RPMI7951 (cell line): Measurements from ENCODE around the gene RRP1. TPM values are rescaled to one million over a fixed set of nuclear protein-coding genes. Genes with fewer than 3 reads are reported as not detected.

Experiments
- DNase-seq: peaks from one replicate; pipeline ENCODE4 v3.0.0-alpha.2; 2012; ENCODE audit warnings: low read depth
- total RNA-seq: library from RNA; depleted of rRNA; stranded (reverse); fragments of >200 nt; shearing (Covaris generic); gene quantifications from 2 replicates; pipeline ENCODE4 v1.2.3, GENCODE V29; 2014

The RRP1 gene
- total RNA-seq, 1 experiment from 2014 or later = 19.6 TPM

GRCh38 chr21:43775795-43776430 lies 13.5 kb upstream of the RRP1 start, which contains the start of gene CSTB:
Gene CSTB, minus strand, starts transcription at chr21:43776308. Its CDS starts 39 bp downstream, at chr21:43776269.
- DNase-seq = peak; percentile 63

DNA sequence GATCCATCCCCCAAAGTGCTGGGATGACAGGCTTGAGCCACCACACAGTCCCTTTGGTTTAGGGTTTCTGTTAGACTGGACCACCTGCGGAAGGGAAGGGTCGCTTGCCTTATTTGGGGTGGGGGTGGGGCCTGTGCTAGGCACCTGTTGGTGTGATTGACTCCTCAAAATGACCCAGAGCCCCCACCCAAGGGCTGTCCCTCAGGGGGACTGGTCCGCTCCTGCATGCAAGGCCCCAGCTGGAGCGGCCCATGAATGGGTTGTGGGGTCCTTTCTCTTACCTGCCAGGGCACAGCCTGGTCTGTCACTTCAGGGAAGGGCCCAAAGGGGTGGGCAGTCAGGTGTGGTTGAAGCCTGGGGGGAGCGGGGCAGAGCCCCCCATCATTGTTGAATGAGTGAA lies 11.4 kb upstream of the RRP1 start:
- no peak for DNase-seq

DNA sequence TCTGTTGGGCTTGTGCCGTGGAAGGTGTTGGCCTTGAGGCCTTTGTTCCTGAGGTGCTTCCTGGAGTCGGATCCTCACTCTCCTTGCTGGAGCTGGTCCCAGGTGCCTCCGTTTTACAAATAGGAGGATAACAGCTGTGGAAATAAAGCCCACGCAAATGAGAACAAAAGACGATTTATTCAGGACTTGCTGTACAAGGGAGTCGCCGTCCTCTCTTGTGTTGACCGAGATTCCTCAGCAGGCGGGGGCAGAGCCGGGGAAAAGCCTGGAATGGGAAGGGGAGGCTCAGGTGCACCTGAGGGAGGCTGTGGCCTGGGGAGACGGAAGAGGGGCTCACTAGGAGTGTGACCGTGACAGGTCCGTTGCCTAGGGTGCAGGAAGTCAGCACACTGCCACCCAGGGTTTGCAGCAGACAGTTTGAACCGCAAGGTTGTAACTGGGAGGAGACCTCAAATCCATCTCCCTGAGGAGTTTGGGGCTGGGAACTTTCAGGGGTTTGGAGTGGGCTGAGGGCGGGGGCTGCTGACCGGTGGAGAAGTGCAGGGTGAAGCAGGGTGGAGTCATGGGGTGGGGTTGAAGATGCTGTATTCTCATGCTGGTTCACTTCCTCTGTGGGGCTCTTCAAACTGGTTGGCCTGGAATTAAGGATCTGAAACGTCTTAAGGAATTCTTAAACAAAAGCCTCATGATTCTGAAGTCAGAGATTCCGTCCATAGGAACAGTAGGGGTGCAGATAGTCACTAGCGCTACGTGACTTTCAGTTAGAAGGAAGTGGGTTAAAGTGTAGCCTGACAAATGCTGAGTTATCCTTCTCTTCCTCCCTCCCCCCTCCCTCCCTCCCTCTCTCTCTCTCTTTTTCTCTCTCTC lies 10.7 kb upstream of the RRP1 start:
- no peak for DNase-seq

DNA sequence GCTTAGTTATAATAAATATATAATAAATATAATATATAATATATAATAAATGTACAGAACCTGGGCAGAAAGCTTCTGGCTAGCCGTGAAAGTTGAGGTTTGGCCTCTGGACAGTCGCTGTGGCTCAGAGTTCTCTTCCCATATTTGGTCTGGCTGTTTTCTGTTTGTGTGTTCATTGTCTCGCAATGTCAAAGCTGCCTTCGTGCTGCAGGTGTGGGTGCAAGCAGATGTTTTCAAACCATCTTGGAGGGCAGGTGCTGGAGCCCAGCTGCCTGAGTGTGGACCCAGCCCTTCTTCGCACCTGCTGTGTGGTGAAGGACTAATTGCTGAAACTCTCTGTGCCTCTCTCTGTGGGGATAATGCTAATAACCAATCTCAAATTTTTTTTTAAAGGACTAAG lies 9.7 kb upstream of the RRP1 start:
- no peak for DNase-seq

GRCh38 chr21:43781846-43782245 lies 7.5 kb upstream of the RRP1 start:
- DNase-seq = no peak

DNA sequence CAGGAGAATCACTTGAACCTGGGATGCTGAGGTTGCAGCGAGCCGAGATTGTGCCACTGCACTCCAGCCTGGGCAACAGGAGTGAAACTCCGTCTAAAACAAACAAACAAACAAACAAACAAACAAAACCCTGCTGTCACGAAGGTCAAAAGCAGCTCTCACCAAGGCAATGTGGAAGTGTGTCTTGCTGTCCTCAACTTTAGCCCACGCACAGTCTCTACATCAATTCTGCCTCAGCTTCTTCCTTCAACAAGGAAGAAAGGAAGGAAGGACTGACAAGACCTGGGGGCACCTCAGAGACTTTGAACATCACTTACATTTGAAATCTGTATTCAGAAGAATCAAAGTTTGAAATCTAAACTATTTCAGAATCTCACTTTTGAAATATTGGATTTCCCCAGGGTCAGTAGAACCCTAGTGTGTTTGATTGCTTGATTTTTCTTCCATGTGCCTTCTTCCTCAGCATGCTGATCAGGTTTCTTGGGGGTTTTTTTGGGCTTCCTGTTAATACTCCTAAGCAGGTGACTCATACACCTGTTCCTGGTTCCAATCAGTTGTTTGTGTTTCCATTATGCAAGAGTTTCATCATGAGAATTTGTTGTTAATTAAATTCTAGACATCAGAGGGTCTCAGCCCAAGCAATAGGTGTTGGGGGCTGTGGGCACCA lies 6.8 kb upstream of the RRP1 start:
- DNase-seq = no peak

- DNase-seq = no peak
Measured at GRCh38 chr21:43783098-43783700, 6.2 kb upstream of the RRP1 start.

DNA sequence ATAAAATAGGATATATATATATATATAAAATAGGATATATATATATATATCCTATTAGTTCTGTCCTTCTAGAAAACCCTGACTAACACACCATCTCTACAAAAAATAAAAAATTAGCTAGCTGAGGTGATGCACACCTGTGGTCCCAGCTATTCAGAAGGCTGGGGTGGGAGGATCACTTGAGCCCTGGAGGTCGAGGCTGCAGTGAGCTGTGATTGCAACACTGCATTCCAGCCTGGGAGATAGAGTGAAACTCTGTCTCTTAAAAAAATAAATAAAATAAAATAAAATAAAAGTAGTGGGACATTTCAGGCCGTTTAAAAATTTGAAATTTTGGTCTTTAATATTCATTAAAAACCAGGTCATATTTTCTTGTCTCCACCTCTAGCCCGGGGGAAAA lies 4.2 kb upstream of the RRP1 start:
- no peak for DNase-seq

GRCh38 chr21:43786300-43786806 lies 3.0 kb upstream of the RRP1 start:
- no peak for DNase-seq

- DNase-seq = no peak
Measured at GRCh38 chr21:43786807-43787440, 2.5 kb upstream of the RRP1 start.

DNA sequence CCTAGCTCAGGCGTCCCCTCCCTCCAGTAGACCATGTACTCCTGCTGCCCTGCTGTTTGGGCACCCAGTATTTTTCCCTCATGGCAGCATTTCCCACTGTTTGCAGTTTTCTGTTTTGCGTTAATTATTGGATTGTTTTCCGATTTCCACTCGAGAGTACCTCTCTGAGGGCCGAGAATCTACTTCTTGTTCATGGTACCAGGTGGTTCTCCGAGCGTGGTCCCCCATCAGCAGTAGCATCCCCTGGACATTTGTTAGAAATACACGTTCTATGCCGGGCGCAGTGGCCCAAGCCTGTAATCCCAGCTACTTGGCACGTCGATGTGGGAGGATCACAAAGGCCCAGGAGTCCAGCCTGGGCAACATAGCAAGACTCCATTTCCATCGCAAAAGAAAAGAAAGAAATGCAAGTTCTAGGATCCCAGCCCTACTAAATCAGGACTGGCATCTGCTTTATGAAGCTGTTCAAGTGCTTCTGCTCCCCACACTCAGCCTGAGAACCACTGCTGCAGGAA lies 690 bp downstream of the RRP1 start:
- DNase-seq = no peak

GRCh38 chr21:43792406-43792805 lies 3.0 kb downstream of the RRP1 start:
- no peak for DNase-seq

DNA sequence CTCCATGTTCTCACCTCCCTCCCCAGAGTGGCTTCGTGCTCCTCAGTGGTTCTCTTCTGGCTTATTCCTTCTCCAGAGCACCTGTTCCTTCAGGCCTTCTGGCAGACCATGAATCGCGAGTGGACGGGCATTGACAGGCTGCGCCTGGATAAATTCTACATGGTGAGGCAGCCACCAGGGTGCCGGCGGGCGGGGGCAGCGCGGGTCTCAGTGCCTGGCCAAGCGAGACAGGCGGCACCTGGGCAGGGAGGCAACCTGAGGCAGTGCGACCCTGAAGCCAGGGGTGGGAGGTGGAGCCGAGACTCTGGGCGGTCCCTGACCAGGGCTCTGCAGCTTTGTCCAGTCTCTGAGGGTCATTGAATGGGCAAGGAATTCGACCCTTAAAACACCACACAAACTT lies 3.9 kb downstream of the RRP1 start:
- DNase-seq = no peak

GRCh38 chr21:43794311-43794710 lies 4.9 kb downstream of the RRP1 start:
- no peak for DNase-seq

DNA sequence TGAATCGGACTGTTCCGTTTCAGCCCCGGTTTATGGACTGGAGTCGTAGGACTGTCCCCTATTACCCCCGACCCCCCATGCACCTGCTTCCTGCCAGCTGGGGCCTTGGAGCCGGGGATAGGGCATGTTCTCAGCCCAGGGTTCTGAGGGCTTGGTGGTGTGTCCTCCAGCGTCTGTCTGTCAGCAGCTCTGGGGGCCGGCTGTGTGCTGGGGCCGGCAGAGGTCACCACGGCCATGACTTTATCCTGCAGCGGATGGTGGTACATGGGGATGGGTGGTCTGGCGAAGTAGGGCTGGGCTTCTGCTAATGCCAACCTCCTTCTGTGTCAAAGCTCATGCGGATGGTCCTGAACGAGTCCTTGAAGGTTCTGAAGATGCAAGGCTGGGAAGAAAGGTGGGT lies 5.5 kb downstream of the RRP1 start:
- no peak for DNase-seq

DNA sequence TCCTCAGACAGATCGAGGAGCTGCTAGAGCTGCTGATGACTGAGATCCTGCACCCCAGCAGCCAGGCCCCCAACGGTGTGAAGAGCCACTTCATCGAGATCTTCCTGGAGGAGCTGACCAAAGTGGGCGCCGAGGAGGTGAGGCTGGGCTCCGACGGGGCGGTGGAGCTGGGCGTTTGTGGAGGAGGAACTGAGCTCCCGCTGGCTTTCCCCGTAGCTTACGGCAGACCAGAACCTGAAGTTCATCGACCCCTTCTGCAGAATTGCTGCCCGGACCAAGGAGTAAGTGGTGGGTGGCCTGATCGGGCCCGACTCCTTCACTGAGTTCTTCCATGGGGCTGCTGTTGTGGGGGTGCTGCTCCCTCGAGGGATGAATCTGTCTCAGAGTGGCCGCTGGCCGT lies 8.0 kb downstream of the RRP1 start:
- no peak for DNase-seq

DNA sequence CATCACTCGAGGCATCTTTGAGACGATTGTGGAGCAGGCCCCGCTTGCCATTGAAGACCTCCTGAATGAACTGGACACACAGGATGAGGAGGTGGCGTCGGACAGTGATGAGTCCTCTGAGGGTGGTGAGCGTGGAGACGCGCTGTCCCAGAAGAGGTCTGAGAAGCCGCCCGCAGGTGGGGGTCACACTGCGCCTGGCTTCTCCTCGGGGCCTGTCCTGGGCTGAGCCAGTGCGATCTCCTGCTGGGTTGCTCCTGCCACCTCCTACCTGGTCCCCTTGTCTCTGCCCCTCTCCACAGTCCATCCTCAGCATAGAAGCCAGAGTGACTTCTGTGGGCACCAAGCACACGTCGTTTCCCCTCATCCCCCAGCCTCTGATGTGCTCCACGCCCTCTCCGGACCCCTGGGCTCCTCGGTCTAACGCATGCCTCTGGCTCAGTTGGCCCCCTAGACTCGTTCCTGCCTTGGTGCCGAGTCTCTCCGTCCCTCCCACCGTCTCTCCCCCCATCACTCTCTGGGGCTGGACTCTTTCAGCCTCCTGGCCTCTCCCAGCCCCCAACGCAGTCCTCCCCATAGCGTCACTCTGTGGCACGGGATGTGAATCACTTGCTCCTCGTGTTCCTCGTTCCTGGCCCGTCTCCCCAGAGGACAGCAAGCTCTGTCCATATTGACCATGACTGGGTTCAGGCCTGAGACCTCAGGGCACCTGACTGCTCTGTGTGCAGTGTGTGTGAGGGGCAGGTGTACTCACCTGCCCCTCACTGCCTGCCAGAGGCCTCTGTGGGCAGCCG lies 8.7 kb downstream of the RRP1 start:
- no peak for DNase-seq

DNA sequence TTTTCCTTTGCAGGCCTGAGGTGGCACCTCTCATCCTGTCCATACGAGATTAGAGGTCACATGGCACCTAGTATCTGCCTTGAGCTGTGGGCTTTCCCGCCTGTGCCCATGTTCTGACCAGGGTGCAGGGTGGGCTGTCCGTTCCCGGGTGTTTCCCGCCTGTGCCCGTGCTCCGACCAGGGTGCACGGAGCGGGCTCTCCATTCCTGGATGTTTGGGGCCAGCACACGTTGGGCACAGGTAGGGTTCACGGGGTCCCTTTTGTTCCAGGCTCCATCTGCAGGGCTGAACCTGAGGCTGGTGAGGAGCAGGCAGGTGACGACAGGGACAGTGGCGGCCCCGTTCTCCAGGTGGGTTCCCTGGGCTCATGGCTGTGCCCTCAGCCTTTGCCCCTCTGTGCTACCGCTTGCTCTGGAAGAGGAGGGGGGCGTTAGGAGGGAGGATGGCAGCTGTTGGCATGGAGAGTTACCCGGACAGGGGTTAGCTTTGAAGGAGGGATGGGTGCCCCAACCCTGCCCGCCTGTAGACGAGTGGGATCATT lies 10.0 kb downstream of the RRP1 start:
- DNase-seq = no peak

- DNase-seq = no peak
Measured at GRCh38 chr21:43800124-43800523, 10.7 kb downstream of the RRP1 start.

DNA sequence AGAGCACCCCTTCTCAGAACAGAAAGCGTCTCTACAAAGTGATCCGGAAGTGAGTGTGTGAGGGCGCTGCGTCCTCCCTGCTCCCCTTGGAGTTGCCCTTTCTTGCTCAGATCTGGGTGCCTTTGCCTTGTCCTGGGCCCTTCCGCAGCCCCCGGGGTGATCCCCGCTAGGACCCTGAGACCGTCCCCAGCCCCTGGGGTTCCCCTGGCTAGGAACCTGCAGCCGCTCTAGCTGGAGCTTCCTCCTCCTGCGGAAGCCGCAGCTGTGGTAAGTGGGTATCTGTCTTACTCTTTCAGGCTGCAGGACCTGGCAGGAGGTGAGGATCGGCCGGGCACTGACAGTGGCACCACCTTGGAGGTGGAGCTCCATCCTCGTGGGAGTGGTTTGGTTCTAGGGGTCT lies 11.2 kb downstream of the RRP1 start:
- no peak for DNase-seq
